K562 treated with DMSO at 1 percent for 48 hours (cell line): ENCODE measurements around the gene ELFN1. TPM values are rescaled to one million over a fixed set of nuclear protein-coding genes. Genes with fewer than 3 reads are reported as not detected.

Experiments used
- total RNA-seq: library from RNA; unstranded; fragments of 300-600 nt; gene quantifications from 2 replicates; pipeline ENCODE4 v1.2.3, GENCODE V29; 2022; ENCODE audit warnings: low replicate concordance; ENCODE audit errors: extremely low read depth

ELFN1 gene
- total RNA-seq, result not detected in 2 replicates

DNA sequence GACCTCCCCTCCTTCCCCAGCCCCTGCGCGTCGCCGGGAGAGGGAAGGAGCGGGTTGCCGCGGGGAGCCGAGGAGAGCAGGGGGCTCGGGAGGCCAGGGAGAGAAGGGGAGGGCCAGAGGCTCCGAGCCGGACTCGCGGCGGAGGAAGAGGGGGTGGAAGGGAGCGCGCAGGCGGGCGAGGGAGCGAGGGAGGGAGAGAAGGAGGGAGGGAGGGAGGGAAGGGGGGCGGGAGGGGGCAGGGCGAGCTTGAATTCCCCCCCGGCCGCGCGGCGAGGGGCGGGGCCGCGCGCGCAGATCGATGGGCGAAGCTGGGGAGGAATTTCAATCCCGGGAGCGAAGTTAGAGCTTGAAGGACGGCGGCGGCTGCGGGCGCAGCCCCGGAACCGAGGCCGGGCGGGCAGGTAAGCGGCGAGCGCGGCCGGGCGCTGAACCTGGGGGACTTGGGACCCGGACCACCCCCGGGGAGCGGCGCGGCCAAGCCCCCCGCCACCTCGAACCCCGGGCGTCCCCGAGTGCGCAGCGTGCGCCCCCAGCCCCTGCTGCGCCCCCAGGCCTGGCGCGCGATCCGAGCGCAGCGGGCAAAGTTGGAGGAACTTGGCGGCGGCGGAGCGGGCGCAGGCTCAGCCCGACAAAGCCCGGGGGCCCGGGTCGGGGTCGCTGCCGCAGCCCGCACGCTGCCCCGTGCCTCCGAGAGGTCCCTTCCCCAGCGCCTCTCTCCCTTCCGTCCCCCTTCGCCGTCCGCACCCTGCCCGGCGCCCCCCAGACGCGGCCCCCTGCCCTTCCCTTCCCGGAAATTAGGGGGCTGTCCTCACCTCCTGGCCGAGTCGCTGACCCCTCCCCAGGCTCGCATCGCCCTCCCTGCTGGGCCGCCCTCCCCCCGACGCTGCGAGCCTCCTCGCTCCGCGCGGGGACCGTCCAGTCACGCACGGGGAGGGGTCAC, at the start of gene ELFN1:
ELFN1 (plus strand) TSS at position 324 of the 940 bp plus-strand sequence. CDS start 74,320 bp downstream, outside the sequence.

Other genes with a start within 250 kb of the ELFN1 start
- not detected in 2 replicates for gene MICALL2, start 210.8 kb upstream of the ELFN1 start, total RNA-seq
- 132 TPM in 1 of 2 replicates, not detected in the other for gene INTS1, start 165.9 kb upstream of the ELFN1 start, total RNA-seq
- gene MAFK, start 139.6 kb upstream of the ELFN1 start, total RNA-seq, result not detected in 2 replicates
- gene TMEM184A, start 114.1 kb upstream of the ELFN1 start, total RNA-seq, result not detected in 2 replicates
- gene PSMG3, start 100.2 kb upstream of the ELFN1 start, total RNA-seq, result not detected in 2 replicates